ENCODE results near the gene SHROOM3.

Gene SHROOM3

DNA sequence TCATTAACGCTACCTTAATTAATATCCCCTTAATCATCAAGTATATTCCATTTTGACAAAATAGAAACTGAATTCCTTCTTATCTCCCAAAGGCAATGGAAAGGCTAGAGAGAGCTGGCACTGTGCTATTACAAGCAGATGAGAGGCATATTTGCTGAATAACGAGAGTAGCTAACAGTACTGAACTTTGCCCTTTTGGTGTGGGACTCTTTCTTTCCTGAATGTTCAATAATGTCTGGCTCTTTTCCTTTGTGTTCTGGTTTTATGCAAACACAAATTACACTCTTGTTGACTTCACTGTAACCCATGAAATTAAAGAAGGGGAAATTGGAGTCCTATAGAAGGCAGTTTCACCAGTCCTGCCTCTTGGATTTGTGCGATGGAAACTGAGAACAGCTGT lies 63.5 kb downstream of the SHROOM3 start:
- peak; percentile 6 to 35 for DNase-seq

DNA sequence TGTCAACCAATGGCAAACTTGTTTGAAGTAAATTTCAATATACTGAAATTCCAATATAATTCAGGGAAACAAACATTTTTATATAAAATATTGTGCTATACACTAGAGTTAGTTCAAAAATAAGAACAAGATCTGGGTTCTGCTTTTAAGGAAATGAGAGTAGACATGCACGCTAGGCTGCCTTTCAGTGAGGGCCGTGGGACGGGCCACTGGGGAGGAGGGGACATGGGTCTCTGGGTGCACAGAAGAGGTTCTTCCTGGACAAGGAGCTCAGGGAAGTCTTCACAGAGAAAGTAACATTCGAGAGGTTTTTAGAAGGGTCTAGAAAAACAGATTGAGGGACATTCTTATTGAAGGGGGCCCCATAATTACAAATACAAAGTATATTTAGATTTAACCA lies 64.4 kb downstream of the SHROOM3 start:
- no peak for DNase-seq

DNA sequence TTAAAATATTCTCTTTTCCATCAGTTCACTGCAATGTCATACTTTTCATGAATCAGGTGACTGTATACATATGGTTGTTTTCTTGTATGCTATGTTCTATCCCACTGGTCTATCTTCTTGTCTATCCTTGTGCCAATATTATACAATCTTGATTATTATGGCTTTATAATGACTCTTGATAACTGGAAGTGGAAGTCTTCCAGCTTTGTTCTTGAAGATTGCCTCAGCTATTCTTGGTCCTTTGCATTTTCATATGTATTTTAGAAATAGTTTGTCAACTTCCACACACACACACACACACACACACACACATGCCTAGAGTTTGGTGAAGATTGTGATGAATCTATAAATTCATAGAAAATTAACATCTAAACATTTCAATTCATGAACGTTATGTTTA lies 67.9 kb downstream of the SHROOM3 start:
- DNase-seq, result no peak

DNA sequence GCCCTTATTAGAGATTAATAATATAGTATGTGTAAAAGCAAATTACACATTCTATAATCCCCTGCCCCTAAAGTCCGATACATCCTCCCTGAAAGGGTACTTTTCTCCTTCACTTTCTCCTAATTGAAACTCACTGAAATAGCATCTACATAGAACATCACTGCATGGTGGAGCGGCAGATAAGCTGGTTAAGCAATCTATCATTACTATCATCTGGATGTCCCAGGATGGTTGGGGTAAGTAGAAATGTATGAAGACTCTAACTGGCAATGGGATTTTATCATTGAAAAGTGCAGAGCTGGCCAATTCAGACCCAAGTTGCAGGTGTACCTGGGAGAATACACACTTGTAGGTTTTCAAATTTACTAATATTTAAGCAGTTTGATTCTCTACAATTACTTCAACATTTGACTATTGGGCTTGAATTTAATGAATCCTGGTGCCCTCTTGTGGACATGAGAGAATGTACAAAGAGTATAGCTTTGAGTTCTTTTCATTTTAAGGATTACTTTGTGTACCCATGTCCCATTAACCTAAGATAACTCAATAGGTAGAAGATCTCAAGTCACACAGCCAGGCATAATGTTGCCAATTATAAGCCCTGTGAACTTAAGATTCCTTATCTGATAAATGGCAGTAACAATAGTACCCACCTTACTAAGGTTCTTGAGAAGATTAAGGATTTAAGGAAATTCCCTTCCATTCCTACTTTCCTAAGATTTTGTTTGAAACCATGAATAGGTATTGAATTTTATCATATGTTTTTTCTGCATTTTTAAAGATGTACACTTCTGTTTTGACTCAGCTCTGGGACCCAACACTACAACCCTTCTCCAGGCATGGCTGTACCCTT lies 69.8 kb downstream of the SHROOM3 start:
- peak; percentile 23 to 43 for DNase-seq

DNA sequence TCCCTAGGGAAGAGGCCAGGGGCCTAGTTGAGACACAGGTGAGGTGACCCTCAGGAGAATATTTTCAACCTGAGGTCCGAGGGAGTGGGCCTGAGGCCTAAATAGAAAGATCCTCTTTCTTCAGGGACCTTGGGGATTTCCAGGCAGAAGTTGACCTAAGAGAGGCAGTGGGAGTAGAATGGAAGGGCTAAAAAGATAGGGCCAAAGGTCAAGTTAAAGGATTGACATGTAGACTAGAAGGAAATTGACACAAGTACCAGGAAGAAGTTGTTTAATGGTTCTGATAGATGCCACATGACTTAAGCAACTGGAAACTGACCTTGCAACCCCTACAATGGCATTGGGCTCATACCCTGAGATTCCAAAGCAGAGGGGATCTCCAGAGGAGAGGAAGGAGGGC lies 76.9 kb downstream of the SHROOM3 start:
- DNase-seq, result no peak

DNA sequence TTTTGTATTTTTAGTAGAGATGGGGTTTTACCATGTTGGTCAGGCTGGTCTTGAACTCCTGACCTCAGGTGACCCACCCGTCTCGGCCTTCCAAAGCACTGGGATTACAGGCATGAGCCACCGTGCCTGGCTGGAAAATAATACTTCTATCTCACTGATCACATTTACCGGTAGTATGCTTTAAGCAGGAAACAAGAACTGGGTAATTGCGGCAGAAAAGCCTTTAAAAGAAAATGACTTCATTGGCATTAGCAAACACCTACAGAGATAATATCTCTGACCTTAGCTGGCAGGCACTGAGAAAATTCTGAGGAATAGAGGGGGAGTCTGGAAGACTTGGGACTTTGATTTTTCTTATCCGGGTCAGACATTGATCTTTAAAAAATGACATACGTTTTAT lies 78.5 kb downstream of the SHROOM3 start:
- DNase-seq, result no peak

DNA sequence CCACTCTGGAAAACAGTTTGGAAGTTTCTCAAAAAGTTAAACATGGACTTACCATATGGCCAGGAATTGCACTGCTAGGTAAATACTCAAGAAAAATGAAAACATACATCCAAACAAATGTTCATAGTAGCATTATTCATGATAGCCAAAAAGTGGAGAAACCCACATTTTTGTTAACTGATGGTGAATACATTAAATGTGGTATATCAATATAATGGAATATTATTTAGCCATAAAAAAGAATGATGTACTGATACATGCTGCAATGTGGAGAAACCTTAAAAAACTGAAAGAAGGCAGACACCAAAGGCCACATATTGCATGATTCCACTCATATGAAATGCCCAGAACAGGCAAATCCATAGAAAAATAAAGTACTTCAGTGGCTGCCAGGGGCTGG lies 79.1 kb downstream of the SHROOM3 start:
- no peak for DNase-seq

DNA sequence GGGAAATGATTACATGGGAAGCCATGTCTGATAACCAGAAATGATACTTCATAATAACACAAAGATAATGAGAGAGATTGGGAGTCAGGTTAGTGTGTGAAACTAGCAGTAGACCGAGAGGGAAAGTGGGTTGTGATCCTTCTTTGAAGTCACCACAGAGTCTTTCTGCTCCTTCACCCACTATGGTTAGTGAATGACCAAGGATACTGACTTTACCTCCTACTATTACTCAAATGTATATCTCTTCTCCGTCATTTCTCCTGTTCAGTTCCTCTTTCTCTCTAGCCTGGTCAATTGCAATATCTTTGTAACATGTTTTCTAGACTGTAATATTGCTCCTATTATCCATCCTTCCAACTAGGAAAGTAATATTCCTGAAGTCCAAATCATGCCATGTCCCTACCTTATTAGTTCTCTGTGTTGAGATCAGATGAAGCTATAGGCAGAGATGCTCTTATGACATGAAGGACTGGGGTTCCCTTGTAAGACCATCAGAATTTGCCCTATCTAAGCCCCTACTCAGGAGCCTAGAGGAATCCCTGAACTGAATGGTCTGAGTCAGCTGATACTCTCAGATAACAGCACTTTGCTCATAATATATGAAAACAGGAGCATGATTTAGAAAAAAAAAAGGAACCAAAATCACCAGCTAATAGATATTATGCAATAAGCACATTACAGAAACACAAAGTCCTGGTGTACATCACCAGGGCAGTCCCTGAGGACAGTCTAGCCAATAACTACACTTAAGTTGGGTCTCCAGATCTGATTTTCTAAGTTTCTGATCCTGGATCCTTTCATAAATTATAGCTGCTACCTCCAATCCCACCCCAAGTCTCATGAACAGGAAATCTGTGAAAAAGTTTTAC lies 81.2 kb downstream of the SHROOM3 start:
- no peak for DNase-seq

DNA sequence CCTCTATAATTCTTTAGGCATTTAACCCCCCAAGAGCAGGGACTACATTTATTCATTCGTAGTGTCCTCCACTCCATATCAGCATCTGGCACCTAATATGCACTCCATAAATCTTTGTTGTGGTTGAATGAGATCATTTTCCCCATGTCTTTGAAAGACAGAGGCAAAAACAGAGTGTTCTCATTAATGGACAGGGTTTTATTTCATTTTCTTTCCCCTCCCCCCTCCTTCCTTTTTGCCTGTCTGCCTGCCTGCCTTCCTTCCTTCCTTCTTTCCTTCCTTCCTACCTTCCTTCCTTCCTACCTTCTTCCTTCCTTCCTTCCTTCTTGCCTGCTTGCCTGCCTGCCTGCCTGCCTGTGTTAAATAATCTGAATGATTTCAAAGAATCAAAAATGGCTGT lies 83.2 kb downstream of the SHROOM3 start:
- no peak for DNase-seq

DNA sequence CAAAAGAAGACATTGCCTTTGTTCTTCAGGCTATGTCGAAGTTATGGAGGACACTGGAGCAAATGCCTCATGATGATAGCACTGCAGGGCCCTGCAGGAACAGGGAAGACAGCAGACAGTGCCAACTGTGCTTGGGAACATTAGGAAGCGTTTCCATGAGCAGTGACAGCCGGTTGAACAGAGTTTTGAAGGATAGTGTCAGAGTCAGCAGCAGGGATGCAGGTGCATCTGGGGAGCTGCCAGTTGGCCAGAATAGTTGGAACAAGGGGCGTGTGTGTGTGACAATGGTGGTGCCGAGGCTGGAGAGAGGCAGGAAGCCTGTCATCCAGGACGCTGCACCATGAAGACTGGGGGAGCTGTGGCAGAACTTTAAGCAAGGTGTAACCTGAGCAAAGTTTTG lies 88.6 kb downstream of the SHROOM3 start:
- no peak for DNase-seq

DNA sequence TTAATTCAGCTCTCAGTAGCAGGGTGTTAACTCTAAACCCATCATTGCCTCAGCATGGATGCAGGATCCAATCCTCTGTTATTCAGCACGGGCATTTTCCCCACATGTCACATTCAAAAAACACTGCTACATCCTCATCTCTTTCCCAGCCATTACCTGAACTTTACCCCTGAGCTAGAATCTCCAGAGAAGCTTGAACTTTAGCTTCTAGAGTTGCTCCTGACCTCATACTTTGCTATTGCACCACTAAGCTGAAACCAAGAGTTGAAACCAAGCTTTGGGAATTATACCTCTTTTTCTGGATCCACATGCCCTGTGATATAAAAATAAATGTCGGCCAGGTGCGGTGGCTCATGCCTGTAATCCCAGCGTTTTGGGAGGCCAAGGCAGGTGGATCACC lies 90.7 kb downstream of the SHROOM3 start:
- DNase-seq, result no peak

DNA sequence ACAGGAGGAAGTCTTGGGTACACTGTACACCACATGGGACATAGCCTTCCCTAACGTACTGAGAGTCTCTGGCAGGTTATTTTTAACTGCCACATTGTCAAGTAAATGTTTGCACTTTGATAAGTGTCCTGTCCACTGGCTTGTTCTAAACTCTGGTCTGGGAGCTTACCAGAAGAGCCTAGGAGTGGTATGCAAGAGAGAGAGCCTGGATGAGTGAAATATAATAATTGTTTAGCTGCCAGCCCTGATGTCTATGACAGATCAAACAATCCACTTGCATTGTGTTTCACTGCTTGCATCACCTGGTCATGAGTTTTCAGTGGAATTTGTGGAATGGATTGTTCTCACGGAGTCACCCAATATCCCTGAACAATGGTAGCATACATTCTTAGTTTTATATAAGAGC lies 91.6 kb downstream of the SHROOM3 start:
- DNase-seq, result no peak

DNA sequence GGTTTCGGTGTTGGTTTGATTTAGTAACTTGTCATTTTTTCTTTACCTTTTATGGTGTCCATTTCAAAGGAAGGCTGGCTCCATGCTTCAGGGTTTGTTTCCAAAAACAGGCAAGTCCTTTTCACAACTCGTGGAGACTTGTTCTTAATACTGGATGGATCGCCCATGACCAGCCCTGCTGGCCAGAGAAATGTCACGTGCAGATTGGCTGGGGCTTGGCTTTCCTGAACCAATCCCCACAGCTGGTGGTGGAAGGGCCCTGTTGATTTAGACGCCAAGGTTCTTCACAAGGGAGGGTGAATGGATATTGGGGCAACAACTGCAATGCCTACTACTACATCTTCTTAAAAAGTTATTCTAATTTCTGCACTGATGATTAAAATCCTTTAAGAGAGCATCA lies 92.6 kb downstream of the SHROOM3 start:
- no peak for DNase-seq

DNA sequence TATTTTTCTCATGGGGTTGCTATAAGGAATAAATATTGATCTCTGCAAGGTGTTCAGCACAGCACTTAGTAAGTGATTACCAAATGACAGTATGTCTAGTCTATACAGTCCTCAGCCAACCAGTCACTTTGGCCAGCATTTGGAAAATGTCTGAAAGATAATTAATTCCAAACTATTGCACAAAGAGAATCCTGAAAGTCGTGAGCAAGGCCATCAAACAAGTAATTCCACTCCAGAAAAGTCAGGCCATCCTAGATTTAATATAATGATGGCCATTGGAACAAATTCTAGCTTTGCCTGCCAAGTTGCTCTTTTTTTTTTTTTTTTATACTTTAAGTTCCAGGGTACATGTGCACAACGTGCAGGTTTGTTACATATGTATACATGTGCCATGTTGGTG lies 96.6 kb downstream of the SHROOM3 start:
- DNase-seq, result no peak

DNA sequence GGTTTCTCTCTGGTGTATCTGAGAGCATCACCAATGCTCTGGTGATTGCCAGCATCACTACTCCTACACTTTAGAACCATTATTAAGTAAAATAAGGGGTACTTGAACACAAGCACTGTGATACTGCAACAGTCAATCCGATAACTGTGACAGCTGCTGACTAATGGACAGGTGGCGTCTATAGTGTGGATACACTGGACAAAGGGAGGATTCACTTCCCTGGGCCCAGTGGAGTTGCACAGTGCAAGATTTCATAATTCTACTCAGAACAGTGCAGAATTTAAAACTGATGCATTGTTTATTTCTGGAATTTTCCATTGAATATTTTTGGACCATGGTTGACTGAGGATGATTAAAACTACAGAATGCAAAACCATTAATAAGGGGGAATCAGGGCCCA lies 97.8 kb downstream of the SHROOM3 start:
- DNase-seq, result no peak

DNA sequence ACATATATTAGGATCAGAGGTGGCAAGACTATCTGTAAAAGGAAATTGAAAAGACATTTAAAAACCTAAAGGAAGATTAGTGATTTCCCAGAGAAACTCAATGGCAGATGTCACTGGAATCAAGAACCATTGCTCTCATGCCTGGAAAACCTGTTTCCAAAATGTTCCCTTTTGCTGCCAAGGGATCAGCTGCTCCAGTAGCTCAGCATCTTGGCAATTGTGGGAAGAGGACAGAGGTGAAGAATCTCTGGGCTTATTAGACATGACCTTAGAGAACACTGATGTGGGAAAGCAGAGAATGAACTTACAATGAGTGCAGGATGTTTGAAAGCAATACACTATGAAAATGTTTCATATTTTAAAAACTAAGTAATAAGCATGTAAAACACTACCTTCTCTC lies 98.3 kb downstream of the SHROOM3 start:
- no peak for DNase-seq

DNA sequence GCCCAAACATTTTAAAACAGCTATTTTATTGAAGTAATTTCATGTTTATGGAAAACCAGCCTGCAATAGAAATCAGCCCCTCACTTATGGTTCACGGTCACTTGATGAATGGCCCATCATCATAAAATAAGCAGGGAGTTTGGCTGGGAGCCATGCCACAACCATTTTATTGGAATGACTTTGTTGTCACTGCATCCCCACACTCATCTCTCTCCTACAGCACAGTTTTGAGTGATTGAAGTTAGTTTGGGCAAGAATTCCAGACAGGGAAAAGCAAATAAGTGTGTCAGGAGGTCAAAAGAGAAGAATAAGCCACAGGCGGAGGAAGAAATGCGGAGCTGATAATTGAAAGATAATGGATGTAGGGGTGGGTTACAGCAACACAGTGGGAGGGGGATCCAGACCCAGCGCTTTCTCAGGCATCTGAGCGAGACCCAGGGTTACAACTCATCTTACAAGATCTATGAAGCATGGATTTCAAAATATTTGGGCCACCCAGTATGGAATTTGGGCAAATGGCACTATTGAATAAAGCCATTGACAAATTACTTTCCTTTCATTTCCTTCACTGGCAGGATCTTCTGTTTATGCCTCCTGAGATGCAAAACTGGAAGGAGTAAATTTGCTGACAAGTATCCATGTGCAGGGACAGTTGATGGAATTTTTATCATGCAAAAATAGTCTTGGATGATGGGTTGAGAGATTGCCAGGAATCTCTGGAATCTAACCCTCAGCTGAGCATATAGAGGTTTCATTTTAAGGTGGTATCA lies 100.8 kb downstream of the SHROOM3 start:
- DNase-seq, result no peak

DNA sequence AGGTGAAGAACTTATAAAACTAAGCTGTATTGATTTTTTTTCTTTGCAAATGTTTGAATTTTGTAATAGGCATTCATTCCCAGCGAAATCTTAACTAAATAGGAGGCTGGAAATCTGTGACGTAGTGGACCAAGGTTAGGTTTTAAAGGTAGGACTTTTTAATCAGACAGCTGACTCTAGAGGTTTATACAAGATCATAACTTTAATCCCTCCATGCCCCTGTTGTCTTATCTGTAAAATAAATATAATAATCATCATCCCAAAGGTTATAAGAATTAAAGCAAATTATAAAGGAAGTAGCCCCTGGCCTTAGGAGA lies 101.3 kb downstream of the SHROOM3 start:
- no peak for DNase-seq

DNA sequence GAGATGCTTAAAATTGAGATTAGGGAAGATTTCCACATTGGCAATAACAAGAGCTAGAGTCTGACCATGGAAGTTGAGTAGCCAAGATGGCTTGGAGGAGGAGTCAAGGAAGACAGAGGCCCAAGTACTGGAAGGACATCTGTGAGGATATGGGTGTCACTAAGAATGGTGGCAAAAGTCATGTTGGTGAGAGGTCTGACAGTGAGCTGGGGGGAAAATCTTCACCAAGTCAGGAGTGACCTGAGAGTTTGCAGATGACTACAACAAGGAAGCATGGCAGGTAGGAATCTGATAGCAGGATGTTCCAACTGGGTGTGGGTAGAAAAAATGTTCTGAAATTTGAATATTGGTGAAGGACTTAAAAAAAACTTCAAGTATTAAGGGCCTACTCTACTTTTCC lies 103.3 kb downstream of the SHROOM3 start:
- no peak for DNase-seq

DNA sequence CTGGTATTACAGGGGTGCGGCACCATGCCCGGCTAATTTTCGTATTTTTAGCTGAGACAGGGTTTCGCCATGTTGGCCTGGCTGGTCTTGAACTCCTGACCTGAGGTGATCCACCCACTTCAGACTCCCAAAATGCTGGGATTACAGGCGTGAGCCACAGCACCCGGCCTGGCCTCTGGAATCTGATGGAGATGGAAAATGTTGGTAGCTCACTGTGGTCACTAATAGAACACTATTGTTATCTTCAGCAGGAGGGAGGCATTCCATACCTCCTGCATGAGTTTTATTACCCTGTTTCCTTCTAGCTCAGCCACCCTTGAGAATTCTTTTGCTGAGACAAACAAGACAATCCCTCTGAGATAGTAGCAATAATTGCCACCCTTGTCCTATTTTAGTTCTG lies 105.0 kb downstream of the SHROOM3 start:
- DNase-seq, result no peak

DNA sequence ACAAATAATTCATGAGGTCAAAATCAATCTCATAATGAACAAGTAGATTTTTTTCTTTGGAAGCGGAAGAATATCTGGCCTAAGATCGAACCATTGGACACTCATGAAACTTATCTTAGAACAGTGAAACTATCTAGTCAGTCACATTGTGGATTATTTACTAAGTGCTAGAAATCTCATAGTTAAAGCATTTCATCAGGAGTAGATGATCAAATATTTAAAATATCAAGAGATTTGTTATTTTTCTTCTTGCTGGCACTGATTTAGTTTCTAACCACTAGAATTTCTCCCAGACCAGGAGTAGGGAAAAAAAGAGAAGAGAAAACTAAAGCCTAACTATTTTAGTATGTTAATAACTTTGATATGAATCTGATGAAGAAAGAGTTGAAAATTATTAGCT lies 105.5 kb downstream of the SHROOM3 start:
- DNase-seq, result no peak

DNA sequence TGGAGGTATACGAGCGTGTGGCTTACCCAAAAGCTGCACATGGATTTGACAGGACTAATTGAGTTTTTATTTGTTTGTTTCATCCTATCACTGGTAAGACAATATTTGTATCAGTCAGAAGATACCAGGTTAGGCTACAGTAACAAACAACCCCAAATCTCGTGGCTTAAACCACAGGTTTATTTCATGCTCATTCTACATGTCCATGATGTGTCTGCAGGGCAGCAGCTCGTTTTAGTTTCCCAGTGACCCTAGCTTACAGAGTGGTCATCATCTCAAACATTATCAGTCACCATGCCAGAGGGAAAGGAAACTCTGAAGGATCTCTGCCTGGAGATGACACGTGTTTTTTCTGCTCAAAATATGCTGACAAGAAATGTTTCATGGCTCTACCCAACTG lies 108.3 kb downstream of the SHROOM3 start:
- DNase-seq, result no peak

DNA sequence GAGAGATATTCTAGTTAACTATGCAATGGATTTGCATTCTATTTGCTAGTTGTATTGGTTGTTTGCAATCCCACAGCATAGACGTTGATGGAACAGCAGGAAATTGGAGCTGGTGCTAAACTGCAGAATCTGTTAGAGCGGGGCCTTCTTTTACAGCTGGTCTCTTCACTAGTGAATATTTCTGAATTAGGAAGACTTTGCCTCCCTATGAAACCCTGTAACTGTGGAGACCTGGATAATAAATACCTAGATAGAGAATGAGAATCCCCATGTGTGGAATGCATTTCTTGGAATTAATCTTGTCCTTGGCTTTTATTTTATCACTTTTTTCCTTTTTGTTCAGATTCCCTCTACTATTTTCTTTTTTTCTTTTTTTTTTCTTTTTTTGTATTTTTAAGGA lies 109.7 kb downstream of the SHROOM3 start:
- DNase-seq, result peak; percentile 42 to 53

All from NCI-H526 (cell line).